HG02870 (cell line): ENCODE data around the gene OTP.

Source experiments
- ATAC-seq: cut with Tn5 transposase; IDR thresholded peaks from one replicate; pipeline ENCODE4 v1.9.1; 2021; ENCODE audit warnings: mild to moderate bottlenecking, moderate library complexity; ENCODE audit not compliant: unreplicated experiment

OTP gene

DNA sequence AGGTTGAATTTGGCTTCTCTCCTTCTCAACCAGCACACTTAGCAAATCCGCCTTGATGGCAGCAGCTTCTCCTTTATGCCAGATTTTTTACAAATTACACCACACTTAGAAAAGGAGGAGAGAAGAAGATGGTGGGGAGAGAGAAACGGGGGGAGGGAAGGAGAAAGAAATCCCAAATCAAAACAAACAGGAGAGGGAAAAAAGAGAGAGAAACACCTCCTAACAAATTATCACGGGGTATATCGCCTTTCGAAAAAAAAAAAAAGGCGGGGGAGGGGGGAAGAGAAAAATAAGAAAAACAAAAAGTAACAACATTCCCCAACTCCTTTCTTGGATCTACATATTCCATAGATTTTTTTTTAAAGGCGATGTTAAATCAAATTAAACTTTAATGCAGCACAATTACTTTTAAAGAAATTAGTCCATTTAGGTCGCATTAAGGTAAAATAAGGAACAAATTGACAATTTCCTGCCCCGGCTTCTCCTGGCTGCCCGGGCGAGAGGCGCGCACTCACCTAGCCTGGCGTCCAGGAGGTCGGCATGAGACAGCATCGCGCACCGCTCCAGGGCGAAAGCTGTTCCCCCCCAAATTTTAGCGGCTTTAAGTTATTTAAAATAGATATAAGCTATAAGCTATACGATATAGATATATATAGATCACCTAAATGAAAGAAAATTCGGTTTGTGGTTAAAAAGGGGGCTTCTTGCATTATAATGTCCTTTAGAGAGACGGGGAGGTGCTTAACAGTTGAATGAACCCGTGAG lies at the start of gene OTP:
Gene OTP (minus strand): TSS at position 716 of the 765 bp plus-strand sequence. CDS start 164 bp downstream, at position 552.
- ATAC-seq: no peak

DNA sequence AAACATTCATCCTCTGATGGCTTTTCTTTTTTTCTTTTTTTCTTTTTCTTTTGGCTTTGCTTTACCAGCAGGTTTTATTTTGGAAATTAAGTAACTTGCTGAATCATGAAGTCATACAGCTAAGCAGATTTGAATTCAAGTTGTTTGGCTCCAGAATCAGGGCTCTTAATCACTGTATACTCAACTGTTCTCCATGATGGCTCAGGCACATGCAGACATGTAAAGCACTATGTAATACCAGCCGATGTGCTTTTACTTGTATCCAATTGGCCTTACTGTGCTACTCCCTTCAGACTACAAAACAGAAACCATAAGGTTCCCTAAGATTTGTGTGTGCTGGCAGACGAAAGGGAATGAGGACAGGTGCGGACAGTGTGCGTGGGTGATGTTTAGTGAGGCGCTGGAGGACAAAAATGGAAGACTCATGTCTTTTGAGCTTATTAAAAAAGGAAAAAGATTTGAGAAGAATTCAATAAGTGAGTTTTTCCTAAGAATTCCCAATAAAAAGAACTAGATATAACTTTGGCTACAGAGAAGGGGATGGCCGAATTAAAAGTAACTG lies 44.7 kb upstream of the OTP start:
- no peak for ATAC-seq

DNA sequence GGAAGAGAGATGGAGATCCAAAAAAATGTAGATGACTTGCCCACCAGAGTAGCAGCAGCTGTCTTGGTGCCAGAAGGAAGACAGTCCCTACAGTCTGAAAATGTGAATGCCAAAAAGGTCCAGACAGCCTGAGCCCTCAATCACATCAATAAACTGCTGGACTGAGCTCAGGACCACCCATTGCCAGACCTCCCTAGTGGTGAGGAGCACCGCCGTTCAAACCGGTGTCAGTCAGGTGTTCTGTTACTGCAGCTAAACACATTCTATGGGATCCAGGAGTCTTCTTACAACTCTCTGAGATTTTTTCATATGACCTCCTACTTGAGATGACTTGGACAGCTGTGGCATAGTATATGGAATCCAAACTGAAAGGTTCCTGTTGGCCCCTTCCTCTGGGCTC lies 32.0 kb upstream of the OTP start:
- ATAC-seq: no peak

DNA sequence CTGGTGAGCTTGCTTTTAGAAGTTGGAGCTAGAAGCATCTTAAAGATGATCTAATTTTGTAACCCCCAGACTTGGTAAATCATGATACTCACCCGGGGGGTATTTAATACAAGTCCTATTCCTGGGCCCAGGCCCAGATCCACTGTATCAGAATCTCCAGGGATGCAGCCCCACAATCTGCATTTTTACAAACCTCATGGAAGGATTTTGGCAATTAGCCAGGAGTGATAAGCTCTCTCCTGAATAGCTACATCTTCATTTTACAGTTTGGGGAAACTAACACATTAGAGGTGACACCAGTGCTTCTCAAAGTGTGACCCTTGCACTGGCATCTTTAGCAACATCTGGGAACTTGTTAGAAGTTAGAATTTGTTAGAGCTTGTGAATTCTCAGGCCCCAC lies 31.2 kb upstream of the OTP start:
- ATAC-seq: no peak

DNA sequence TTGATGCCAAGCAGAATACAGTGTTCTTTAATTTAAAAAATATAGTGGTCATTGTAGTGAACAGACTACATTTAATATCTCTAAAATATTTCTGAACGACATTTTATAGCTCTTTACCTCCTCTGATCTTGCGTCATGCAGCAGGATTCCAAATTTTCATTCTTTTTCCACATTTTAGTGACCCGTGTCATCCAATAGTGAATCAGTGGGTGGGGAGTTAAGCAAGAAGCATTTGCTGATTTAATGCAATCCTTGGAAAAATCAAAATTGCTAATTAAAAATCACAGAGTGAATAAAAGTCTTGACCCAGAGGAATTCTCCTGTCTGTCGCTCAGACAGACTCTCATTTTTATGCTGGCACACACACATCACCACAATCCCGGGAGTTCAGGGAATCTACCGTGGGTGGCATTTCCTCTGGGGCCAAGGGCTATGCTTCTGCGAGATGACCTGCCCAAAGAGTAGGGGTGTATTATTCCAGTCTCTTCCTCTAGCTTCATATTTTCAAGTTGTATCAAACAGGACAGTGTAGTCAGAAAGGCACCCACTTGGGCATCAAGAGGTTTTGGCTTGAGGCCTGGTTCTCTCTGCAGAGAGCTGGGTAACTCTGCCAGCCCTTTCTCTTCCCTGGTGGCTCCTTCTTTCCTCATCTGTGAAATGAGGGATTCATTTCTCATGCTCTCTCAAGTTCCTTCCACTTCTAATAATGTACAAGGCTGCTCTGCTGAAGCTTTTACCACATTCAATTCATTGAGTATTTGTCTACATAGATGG lies 24.8 kb upstream of the OTP start:
- ATAC-seq: no peak

DNA sequence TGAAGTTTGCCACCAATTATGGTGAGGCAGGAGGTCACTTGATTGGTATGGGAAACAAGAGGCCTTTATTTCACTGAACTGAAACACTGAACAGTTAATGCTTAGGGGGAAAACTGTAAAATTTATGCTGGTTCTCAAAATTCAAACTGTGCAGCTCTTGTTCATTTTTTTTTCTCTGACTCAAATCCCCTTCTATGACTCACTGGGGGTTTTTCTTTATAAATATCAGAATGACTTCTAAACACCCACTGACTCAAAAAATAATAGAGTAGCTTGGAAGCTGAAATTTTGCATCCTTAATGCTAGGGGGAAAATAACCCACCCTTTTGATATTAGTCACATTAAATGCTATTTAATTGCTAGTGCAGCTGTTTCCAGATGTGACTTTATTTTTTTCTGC lies 24.1 kb upstream of the OTP start:
- ATAC-seq: no peak

DNA sequence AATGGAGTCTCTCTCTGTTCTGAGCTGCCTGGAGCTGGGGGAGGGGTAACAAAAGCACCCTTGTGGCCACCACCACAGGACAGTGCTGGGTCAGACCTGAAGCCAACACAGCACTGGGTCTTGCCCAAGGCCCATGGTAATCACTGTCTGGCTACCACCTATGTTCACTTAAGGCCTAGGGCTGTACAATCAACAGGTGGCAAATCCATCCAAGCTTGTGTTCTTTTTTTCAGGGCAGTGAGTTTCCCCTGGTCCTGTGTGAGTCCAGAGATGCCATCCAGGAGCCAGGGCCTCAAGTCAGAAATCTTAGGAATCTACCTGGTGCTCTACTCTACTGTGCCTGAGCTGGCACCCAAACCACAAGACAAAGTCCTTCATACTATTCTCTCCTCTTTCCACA lies 20.1 kb upstream of the OTP start:
- no peak for ATAC-seq

DNA sequence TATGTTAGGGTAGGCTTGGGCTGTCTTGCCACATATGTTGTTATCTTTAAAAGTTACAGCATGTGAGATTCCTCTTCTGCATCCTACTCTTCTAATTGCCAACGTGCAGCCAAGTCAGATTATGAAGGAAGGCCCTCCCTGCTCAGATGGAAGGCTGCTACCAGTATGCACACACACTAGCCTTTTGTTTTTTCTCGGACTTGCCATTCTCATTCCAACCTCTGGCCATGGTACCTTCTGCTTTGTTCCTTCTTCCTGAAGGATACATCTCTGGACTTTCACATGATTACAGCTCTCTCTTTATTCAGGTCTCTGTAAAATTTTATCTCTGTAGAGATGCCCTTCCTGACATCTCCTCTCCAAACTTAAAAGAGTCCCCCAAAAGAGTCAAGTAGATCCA lies 12.8 kb upstream of the OTP start:
- no peak for ATAC-seq

DNA sequence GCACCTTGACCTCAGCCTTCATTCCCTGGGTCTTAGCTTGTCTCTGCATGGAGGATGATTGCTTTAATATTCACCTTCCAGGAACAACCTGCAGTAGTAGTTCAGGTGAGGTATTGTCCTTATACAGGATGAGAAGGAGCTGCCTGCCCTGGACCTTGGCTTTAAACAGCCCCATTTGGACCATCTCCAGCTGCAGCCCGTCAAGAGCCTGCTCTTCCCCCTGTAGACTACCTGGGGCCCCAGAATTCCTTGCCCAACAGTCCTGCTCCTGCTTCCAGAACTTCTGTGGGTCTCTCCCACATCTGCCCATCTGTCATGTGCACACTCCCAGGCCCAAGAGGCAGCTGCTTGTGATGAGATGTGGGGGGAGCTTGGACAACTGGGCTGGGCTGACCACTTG lies 12.2 kb upstream of the OTP start:
- ATAC-seq: no peak

DNA sequence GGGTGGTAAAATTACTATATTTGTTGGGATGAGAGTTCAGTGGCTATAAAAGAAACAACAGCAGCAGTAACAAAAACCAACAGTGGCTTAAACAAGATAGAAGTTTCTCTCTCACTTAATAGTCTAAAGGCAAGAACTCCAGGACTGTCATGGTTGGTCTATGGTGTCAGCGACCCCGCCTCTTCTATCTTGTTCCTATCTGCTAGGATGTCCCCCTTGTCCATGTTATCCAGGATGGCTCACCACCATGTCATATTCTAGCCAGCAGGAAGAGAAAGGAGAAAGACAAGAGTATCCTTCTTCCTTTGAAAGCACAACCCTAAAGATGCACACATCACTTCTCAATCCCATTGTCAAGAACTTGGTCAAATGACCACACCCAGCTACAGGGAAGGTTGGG lies 11.3 kb upstream of the OTP start:
- no peak for ATAC-seq

DNA sequence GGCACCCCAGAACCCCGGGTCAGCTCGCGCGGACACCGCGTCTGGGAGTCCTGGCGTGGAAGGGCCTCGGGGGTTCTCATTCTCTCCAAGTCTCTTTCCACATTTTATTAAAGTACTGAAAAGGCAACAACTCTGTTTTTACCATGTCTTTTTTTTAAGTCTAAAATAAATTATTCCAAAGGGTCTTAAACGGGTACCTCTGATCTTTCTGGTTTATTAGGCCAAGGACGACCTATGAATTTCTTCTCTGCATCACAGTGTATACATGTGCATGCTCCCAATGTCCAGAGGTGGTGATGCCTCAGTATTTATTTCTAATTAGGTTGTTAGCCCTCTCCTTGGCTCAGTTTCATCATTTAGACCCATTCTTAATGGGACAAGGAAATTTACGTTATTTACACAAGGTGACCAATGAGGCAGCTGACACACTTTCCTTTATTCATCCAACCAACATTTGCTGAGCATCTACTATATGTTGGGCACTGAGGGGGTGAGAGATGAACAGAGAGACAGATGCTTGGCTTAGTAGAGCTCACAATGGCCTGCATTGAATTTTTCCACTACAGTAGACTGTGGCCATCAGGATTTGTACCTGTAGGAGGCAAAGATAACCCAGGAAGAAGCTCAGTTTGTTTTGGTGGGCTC lies 7.6 kb upstream of the OTP start:
- no peak for ATAC-seq

DNA sequence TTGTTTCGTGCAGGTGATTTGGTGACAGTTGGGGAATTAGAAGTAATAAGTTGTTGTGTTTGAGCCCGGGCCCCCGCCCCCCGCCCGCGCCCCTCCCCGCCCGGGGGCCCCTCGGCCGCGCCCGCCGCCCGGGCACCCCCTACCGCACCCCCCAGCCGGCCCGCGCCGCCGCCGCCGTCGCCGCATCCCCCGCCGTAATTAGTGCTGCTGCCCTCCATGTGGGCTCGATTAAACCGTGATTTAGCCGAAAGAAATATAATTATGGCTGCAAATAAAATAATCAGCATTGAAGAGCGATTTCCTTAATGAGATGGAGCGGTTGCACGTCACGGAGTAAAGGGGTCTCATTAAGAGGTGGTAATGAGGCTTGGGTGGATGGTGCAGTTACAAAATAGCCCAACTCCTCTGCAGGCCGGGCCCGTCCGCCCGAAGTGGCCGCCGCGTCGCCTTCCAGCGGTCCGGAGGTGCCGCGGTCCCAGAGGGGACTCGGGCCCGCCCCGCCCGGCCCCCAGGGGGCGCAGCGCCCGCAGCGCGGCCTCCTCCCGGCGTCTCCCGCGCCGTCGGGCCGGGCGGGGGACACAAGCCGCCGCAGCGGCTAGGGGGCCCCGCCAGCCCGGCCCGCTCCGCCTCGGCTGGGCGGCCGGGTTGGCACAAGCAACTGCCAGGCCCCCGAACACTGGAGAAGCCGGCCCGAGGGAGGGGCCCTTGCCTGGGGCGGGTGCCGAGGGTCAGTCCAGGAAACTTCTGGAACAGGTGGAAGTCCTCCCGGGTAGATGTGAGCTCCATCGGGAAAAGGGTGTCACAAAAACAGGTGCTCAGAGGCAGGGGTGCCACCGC lies 6.9 kb upstream of the OTP start:
- no peak for ATAC-seq

DNA sequence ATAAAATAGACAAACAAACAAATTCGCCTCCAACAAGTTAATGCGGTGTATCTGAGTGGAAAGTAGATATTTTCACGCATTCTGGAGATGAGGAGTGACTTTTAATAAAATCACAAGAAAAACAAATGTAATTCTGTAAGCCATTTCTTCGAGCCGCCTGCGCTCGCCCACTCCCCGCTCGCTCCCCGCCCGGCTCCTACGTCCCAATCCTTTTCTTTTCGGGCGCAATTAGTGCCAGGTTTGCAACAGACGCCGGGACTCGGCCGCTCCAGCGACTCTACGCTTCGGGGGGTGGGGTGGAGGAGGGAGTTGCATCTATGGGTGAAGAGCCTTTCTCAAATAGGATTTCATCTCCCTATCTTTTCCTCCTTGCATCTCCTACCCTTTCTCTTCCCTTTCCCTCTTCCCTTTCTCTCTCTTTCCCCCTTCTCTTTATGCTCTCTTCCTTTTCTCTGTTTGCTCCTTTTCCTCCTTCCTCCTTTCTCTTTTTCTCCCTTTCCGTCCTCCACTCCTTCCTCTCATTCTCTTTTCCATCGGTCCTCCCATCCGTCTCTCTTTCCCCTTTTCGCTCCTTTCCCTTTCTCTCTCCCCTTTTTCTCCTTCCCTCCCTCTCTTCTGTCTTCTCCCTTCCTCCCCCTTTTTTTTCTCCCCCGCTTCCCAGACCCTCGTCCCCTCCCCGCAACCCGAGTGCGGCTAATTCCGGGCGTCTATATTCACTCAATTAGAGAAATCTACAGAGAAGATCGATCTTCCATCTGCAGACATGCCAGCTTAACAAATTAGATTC lies 6.1 kb upstream of the OTP start:
- ATAC-seq: no peak

DNA sequence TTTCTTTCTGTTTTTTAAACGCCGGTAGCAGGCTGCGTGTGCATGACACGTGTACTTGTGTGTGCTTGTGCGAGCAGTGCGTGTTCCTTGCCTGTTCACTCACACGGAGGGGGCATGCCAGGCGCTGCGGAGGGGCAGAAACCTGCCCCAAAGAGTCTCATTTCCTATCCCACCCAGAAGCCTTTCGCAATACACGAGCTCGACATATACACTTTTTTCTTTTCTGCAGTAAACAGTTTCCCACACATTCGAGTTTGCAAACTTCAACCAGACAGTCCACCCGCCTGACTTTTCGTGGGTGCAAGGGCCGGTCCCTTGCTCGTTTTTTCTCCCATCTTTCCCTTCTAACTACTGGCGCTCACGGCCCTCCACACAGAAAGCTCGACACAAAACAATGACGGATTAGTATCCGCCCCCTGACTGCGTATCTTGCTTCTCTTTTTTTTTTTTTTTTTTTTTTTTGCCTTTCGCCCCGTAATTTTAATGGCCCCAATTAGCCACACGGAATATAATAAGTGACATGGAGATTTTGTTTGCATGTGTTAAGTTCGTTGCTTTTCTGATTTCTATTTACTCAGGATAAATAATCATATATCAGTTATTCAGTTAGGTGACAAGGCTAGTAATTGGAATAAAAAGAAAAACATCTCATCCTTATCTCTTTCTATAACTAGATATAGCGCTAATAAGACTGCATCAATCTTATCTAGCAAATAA lies 5.3 kb upstream of the OTP start:
- ATAC-seq: no peak

DNA sequence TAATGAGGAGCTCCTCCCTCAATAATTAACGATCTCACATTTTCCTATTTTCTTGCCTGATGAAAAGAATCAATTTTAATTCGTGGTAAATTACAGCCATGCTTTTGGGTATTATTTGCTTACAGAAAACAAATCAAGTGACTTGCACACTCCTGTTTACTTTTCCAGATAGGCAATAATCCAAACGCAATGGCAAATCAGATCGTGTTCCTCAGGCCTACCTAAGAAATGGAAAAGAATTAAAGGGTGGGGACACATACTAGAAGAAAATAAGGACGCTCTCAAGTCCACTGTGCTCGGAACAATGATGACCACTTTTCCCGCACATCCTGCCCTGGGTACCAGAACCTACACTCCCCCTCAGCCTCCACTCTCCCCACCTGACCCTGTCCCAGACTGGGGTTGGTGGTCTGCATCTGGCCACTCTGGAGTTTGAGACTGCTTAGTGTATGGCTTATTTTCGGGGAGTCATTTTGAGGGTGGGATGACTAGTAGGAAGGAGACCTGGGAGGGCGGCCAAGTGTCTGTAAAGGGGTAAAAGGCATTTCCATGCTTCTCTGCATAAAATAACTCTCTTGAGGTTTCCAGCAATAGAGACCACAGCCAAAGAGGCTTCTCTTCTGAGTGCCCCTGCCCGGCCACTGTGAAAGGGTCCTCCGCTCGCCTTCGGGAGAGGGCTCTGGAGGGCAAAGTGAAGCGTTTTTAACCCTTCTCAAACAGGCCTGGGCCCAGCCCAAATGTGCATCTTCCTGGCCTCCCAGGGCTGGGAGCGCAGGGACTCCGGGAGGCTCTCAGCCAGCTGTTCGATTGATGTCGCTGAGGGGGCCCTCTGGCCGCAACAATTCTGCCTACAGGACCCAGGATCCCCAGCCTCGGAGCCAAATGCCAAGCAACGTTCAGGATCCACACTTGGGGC lies 4.5 kb upstream of the OTP start:
- ATAC-seq: no peak

DNA sequence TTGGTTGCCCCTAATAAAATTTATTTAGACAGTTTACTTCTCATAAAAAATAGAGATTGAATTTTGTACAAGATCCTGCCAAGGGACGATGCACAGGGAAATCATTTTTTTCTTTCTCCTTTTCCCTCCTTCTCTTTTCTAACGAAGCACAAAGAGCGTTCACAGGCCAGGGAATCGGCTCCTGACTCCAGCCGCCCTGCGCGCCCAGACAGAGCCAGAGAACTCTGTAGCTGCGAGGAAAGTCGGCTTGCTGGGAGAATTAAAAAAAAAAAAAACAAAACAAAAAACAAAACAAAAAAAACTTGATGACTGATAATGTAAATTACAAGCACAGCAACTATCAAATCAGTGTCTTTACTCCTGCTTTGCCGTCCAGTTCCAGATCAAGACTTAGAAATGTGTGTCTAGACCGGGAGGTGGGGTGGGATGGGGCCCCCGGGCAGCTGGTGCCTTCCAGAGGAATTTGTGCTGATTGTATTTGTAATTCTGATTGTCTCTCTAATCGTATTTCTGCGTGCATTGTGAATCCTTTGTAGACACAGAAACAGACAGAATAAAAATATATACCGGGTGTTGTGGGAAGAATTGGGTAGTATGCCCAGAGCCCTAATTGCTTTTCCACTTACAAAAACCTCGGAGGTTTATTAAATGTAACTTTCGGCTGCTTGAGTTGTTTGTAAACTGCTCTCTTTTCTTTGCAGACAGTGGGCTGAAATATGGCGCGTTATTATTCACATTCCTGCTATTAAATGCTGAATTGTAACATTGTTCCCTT lies 3.6 kb upstream of the OTP start:
- ATAC-seq: no peak

DNA sequence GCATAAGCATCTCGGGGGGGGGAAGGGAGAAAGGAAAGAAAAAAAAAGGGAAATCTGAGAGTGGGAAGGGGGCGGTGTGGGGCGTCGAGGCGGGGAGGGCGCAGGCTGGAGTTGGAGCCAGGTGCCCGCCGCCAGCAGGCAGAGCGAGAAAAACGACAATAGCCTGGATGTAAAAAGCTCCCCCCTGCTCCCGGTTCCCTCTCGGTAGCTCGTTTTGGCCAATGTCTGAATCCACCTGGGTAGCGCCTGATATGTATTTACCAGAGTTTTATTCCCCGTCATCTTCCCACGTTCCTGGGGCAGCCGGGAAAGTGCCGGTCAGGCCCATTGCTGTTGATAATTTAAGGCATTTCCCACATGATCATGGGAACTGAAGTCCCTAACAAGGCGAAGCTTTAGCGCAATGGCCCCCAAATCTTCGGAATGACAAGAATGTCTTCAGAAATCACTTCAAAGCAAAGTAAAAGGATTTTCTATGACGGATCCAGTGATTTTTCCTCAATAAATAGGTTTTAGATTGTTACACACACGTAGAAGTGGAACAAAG lies 3.0 kb upstream of the OTP start:
- no peak for ATAC-seq
